Measurements from ENCODE around the gene TGFBI.

DNA sequence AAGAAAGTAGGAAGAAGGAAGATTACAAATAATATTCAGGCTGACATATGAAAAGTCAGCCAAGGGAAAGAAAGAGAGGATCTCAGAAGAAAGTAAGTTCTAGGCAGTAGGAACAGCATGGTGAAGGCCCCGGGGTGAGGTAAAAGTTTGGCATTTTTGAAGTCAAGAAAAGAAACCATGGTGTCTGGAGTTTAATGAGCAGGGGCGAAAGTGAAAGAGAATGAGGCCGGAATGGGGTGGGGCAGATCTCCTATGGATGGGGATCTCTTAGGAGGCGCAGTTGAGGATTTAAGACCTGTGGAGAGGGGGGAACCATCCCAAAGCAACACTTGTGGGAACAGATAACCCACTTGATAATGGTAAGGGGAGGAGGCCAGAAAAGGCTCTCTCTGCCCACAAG lies 61.5 kb downstream of the TGFBI start:
- TF ChIP-seq, protein P1, sequence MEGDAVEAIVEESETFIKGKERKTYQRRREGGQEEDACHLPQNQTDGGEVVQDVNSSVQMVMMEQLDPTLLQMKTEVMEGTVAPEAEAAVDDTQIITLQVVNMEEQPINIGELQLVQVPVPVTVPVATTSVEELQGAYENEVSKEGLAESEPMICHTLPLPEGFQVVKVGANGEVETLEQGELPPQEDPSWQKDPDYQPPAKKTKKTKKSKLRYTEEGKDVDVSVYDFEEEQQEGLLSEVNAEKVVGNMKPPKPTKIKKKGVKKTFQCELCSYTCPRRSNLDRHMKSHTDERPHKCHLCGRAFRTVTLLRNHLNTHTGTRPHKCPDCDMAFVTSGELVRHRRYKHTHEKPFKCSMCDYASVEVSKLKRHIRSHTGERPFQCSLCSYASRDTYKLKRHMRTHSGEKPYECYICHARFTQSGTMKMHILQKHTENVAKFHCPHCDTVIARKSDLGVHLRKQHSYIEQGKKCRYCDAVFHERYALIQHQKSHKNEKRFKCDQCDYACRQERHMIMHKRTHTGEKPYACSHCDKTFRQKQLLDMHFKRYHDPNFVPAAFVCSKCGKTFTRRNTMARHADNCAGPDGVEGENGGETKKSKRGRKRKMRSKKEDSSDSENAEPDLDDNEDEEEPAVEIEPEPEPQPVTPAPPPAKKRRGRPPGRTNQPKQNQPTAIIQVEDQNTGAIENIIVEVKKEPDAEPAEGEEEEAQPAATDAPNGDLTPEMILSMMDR (conservative IDR thresholded peaks at IDR 0.05 in 1 of 2, IDR thresholded peaks at IDR 0.05 in 1 of 2; ENCODE audit: low read depth in 1 of 2, low read length in 2 of 2) = no peak
- TF ChIP-seq EZH2 (IDR thresholded peaks at IDR 0.05; ENCODE audit: low read length, missing control alignments) = no peak

All from fibroblast of lung (primary cell).